IPS DF 6.9 (cell line): Measurements from ENCODE around the gene PCGF2.

Experiments used
- DNase-seq: peaks from one replicate; pipeline ENCODE4 v3.0.0-alpha.2; 2013; ENCODE audit warnings: low read depth, low spot score
- H3K27ac ChIP-seq: one replicate; pipeline ENCODE4 v1.5.1; 2013; ENCODE audit warnings: low read length, control low read depth
- H3K27me3 ChIP-seq: 2 replicates; pipeline ENCODE4 v1.6.1; 2013; ENCODE audit warnings: mild to moderate bottlenecking, low read length; ENCODE audit not compliant: control insufficient read depth, insufficient read depth
- H3K36me3 ChIP-seq: 2 replicates; pipeline ENCODE4 v1.6.1; 2013; ENCODE audit warnings: low read length; ENCODE audit not compliant: control insufficient read depth, insufficient read depth
- H3K4me1 ChIP-seq: 2 replicates; pipeline ENCODE4 v1.6.1; 2013; ENCODE audit warnings: low read length; ENCODE audit not compliant: control insufficient read depth, insufficient read depth
- H3K4me3 ChIP-seq: 2 replicates; pipeline ENCODE4 v1.5.1; 2013; ENCODE audit warnings: mild to moderate bottlenecking, low read length
- H3K9me3 ChIP-seq: 2 replicates; pipeline ENCODE4 v1.6.1; 2013; ENCODE audit warnings: low read length, inconsistent platforms; ENCODE audit not compliant: control insufficient read depth, insufficient read depth
- WGBS: extraction: QIAGEN DNeasy Blood & Tissue Kit; methylation state at CpG from one replicate; pipeline ENCODE4 v1.1.7; 2013; ENCODE audit warnings: mixed read lengths, missing lambda C conversion rate; ENCODE audit not compliant: insufficient read length, insufficient coverage; 5-methylcytosine and 5-hydroxymethylcytosine counted together

PCGF2 gene

GRCh38 chr17:38735161-38735997, 12.8 kb downstream of the PCGF2 start:
- H3K4me1 ChIP-seq, result peaks cover 7% of the 10 kb centered on the region
- H3K27ac ChIP-seq, result no peak overlapping the region
- no peaks in the 10 kb centered on the region for H3K9me3 ChIP-seq
- H3K36me3 ChIP-seq, result peaks cover 31% of the 10 kb centered on the region
- WGBS, result no CpG with 5 or more reads among the region's 23 CpGs
- H3K27me3 ChIP-seq, result no peaks in the 10 kb centered on the region
- H3K4me3 ChIP-seq, result no peak overlapping the region
- DNase-seq, result no peak

GRCh38 chr17:38733982-38734973, 13.9 kb downstream of the PCGF2 start:
- no CpG with 5 or more reads among the region's 15 CpGs for WGBS
- Histone ChIP-seq H3K4me3 (no peak overlapping the region), H3K9me3 (no peaks in the 10 kb centered on the region), H3K27me3 (no peaks in the 10 kb centered on the region; the same call in 1 of the 2 replicates), H3K36me3 (peaks cover 22% of the 10 kb centered on the region), H3K4me1 (peaks cover 9% of the 10 kb centered on the region), H3K27ac (no peak overlapping the region)
- no peak for DNase-seq

- WGBS, result no CpG with 5 or more reads among the region's 9 CpGs
- Histone ChIP-seq H3K27me3 (peaks cover 4% of the 10 kb centered on the region; the same call in 1 of the 2 replicates), H3K4me3 (no peak overlapping the region), H3K4me1 (peaks cover 9% of the 10 kb centered on the region), H3K36me3 (peaks cover 15% of the 10 kb centered on the region), H3K9me3 (no peaks in the 10 kb centered on the region), H3K27ac (no peak overlapping the region)
- no peak for DNase-seq
Observed at GRCh38 chr17:38733282-38733981, 14.7 kb downstream of the PCGF2 start.

- DNase-seq, result no peak
- H3K27ac ChIP-seq, result no peak overlapping the region
- WGBS, result 100% methylated on average over 1 of the region's 7 CpGs
- no peak overlapping the region for H3K4me3 ChIP-seq
- H3K9me3 ChIP-seq, result no peaks in the 10 kb centered on the region
- H3K4me1 ChIP-seq, result peaks cover 9% of the 10 kb centered on the region
- peaks cover 5% of the 10 kb centered on the region; the same call in 1 of the 2 replicates for H3K27me3 ChIP-seq
- H3K36me3 ChIP-seq, result peaks cover 10% of the 10 kb centered on the region
Observed at GRCh38 chr17:38732376-38733281, 15.5 kb downstream of the PCGF2 start.

- Histone ChIP-seq H3K27me3 (peaks cover 5% of the 10 kb centered on the region; the same call in 1 of the 2 replicates), H3K9me3 (no peaks in the 10 kb centered on the region), H3K36me3 (peaks cover 10% of the 10 kb centered on the region), H3K4me3 (no peak overlapping the region), H3K27ac (no peak overlapping the region), H3K4me1 (peaks cover 9% of the 10 kb centered on the region)
- WGBS, result no CpG with 5 or more reads among the region's 8 CpGs
- DNase-seq, result no peak
Observed at GRCh38 chr17:38731526-38732294, 16.4 kb downstream of the PCGF2 start.

GRCh38 chr17:38730526-38731379, 17.4 kb downstream of the PCGF2 start:
- WGBS, result no CpG with 5 or more reads among the region's 27 CpGs
- Histone ChIP-seq H3K4me1 (peaks cover 9% of the 10 kb centered on the region), H3K27ac (no peak overlapping the region)

GRCh38 chr17:38729886-38730525, 18.1 kb downstream of the PCGF2 start, which contains the start of gene CISD3:
Gene CISD3 (plus strand): TSS chr17:38730341. CDS start chr17:38730359, 18 bp downstream.
- H3K27me3 ChIP-seq, result peaks cover 5% of the 10 kb centered on the region; the same call in 1 of the 2 replicates
- H3K9me3 ChIP-seq, result no peaks in the 10 kb centered on the region
- H3K36me3 ChIP-seq, result no peaks in the 10 kb centered on the region
- peaks cover 8% of the 10 kb centered on the region for H3K4me1 ChIP-seq
- no peak for DNase-seq
- H3K27ac ChIP-seq, result no peak within 1 kb of the TSS
- peak within 1 kb of the TSS; percentile 63 for H3K4me3 ChIP-seq
- WGBS, result no CpG with 5 or more reads among the region's 92 CpGs

More at GRCh38 chr17:38730526-38731379, 17.4 kb downstream of the PCGF2 start:
- H3K27me3 ChIP-seq, result peaks cover 5% of the 10 kb centered on the region; the same call in 1 of the 2 replicates
- peak overlapping the region; percentile 63 for H3K4me3 ChIP-seq
- DNase-seq, result no peak
- H3K36me3 ChIP-seq, result peaks cover 7% of the 10 kb centered on the region
- no peaks in the 10 kb centered on the region for H3K9me3 ChIP-seq

GRCh38 chr17:38729368-38729885, 18.7 kb downstream of the PCGF2 start:
- no peak for DNase-seq
- Histone ChIP-seq H3K4me1 (peaks cover 8% of the 10 kb centered on the region), H3K36me3 (no peaks in the 10 kb centered on the region), H3K27ac (no peak overlapping the region), H3K9me3 (no peaks in the 10 kb centered on the region), H3K4me3 (peak overlapping the region; percentile 63; the same call in 1 of the 2 replicates), H3K27me3 (peaks cover 5% of the 10 kb centered on the region; the same call in 1 of the 2 replicates)
- no CpG with 5 or more reads among the region's 14 CpGs for WGBS
